NB4 (cell line): ENCODE results near the gene MMADHC.
"Not testable (repeated sequence)": the region's sequence is repeated elsewhere in the genome, so short reads cannot be mapped to it uniquely, and the experiment has no call there.

Source experiments
- DNase-seq: peaks from one replicate; pipeline ENCODE4 v3.0.0; 2010; ENCODE audit warnings: low read depth
- H3K4me3 ChIP-seq: one replicate; pipeline ENCODE4 v1.5.1; 2011; ENCODE audit warnings: mild to moderate bottlenecking, low read depth, low read length, moderate library complexity
- MYC ChIP-seq: IDR thresholded peaks from 2 replicates; pipeline ENCODE4 v1.6.1; 2011; ENCODE audit warnings: low read depth, low read length
- POLR2A ChIP-seq: IDR thresholded peaks from 2 replicates; pipeline ENCODE4 v1.6.1; 2011; ENCODE audit warnings: mild to moderate bottlenecking; ENCODE audit not compliant: insufficient read length; ENCODE audit errors: extremely low read depth
- TF ChIP-seq, protein P1 (sequence below): IDR thresholded peaks from 2 replicates; pipeline ENCODE4 v1.6.1; 2011; ENCODE audit warnings: low read depth, low read length
- TF ChIP-seq, protein P2 (sequence below): IDR thresholded peaks from one replicate; pipeline ENCODE4 v1.5.1; 2012; ENCODE audit warnings: low read depth, low read length

MMADHC gene

GRCh38 chr2:149575277-149575676 lies 12.3 kb downstream of the MMADHC start:
- no peak for TF ChIP-seq POLR2A
- TF ChIP-seq, protein P1, sequence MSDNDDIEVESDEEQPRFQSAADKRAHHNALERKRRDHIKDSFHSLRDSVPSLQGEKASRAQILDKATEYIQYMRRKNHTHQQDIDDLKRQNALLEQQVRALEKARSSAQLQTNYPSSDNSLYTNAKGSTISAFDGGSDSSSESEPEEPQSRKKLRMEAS = no peak
- TF ChIP-seq MYC = no peak
- TF ChIP-seq, protein P2, sequence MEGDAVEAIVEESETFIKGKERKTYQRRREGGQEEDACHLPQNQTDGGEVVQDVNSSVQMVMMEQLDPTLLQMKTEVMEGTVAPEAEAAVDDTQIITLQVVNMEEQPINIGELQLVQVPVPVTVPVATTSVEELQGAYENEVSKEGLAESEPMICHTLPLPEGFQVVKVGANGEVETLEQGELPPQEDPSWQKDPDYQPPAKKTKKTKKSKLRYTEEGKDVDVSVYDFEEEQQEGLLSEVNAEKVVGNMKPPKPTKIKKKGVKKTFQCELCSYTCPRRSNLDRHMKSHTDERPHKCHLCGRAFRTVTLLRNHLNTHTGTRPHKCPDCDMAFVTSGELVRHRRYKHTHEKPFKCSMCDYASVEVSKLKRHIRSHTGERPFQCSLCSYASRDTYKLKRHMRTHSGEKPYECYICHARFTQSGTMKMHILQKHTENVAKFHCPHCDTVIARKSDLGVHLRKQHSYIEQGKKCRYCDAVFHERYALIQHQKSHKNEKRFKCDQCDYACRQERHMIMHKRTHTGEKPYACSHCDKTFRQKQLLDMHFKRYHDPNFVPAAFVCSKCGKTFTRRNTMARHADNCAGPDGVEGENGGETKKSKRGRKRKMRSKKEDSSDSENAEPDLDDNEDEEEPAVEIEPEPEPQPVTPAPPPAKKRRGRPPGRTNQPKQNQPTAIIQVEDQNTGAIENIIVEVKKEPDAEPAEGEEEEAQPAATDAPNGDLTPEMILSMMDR = no peak
- no peak for DNase-seq
- H3K4me3 ChIP-seq = no peak overlapping the region

- no peak overlapping the region for H3K4me3 ChIP-seq
- peak; percentile 11 for DNase-seq
- no peak for TF ChIP-seq MYC
- TF ChIP-seq, protein P2 = no peak
- TF ChIP-seq, protein P1 = no peak
- TF ChIP-seq POLR2A = no peak
Measured at GRCh38 chr2:149573760-149574159, 13.8 kb downstream of the MMADHC start.

- no peak overlapping the region for H3K4me3 ChIP-seq
- TF ChIP-seq, protein P2 = no peak
- DNase-seq = no peak
Measured at GRCh38 chr2:149572102-149572953, 15.2 kb downstream of the MMADHC start.

DNA sequence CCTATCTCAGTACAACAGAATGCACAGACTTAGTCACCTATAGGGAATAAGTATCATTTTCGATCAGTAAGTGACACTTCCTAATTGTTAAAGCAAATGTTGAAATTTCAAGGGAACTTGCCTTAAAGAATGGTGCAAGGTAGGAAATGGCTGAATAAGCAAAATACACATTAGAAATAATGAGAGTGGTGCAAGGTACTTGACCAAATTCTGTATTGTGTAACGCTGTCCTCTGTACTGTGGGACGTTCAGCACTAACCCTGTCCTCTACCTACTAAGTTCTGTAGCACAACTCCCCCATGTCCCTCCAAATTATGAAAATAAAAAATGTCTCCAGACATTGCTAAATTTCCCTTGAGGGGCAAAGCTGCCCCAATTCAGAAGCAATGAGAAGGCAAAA lies 19.4 kb downstream of the MMADHC start:
- H3K4me3 ChIP-seq = no peak overlapping the region
- DNase-seq = no peak
- TF ChIP-seq, protein P1 = no peak
- TF ChIP-seq POLR2A (no peak), MYC (no peak)
- TF ChIP-seq, protein P2 = no peak

- DNase-seq = no peak
- TF ChIP-seq POLR2A (no peak), MYC (no peak)
- TF ChIP-seq, protein P2 = no peak
- TF ChIP-seq, protein P1 = no peak
- no peak overlapping the region for H3K4me3 ChIP-seq
Measured at GRCh38 chr2:149566652-149567051, 20.9 kb downstream of the MMADHC start.

GRCh38 chr2:149565625-149566024 lies 21.9 kb downstream of the MMADHC start:
- DNase-seq, H3K4me3 ChIP-seq: not testable (repeated sequence)
